Fibroblast of lung (primary cell): ENCODE data around the gene RIC8B.

Experiments
- EZH2 ChIP-seq: IDR thresholded peaks from 2 replicates; pipeline ENCODE4 v1.5.1; 2012; ENCODE audit warnings: low read length, control low read depth, mild to moderate bottlenecking; ENCODE audit errors: missing control alignments
- TF ChIP-seq, protein P1 (sequence below), 2 donors: IDR thresholded peaks in 1 of 2; conservative IDR thresholded peaks in 1 of 2; 1 replicate in 1 of 2; 2 replicates in 1 of 2; pipeline ENCODE4 v1.5.1; 2011 to 2012; ENCODE audit warnings: low read length in 2 of 2, control low read depth in 1 of 2, inconsistent platforms in 1 of 2, low read depth in 1 of 2, mild to moderate bottlenecking in 1 of 2

DNA sequence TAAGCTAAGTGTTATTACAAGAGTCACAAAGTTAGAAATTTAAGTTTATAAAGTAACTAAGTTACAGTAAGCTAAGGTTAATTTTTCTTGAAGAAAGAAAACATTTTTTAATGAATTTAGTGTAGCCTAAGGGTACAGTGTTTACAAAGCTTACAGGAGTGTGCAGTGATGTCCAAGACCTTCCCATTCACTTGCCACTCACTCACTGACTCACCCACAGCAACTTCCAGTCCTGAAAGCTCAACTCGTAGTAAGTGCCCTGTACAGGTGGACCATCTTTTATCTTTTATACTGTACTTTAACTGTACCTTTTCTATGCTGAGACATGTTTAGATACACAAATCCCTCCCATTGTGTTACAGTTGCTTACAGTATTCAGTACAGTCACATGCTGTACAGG lies 120.3 kb downstream of the RIC8B start:
- TF ChIP-seq, protein P1, sequence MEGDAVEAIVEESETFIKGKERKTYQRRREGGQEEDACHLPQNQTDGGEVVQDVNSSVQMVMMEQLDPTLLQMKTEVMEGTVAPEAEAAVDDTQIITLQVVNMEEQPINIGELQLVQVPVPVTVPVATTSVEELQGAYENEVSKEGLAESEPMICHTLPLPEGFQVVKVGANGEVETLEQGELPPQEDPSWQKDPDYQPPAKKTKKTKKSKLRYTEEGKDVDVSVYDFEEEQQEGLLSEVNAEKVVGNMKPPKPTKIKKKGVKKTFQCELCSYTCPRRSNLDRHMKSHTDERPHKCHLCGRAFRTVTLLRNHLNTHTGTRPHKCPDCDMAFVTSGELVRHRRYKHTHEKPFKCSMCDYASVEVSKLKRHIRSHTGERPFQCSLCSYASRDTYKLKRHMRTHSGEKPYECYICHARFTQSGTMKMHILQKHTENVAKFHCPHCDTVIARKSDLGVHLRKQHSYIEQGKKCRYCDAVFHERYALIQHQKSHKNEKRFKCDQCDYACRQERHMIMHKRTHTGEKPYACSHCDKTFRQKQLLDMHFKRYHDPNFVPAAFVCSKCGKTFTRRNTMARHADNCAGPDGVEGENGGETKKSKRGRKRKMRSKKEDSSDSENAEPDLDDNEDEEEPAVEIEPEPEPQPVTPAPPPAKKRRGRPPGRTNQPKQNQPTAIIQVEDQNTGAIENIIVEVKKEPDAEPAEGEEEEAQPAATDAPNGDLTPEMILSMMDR (conservative IDR thresholded peaks at IDR 0.05 in 1 of 2, IDR thresholded peaks at IDR 0.05 in 1 of 2; ENCODE audit: low read depth in 1 of 2, low read length in 2 of 2): no peak
- TF ChIP-seq EZH2: no peak
